ENCODE measurements around the gene FFAR2. TPM values are rescaled to one million over a fixed set of nuclear protein-coding genes. Genes with fewer than 3 reads are reported as not detected.

The FFAR2 gene
- total and polyA plus RNA-seq, 2 donors (not counting 3 experiments of a cell fraction or from before 2014, with no cell fraction given) = not detected

DNA sequence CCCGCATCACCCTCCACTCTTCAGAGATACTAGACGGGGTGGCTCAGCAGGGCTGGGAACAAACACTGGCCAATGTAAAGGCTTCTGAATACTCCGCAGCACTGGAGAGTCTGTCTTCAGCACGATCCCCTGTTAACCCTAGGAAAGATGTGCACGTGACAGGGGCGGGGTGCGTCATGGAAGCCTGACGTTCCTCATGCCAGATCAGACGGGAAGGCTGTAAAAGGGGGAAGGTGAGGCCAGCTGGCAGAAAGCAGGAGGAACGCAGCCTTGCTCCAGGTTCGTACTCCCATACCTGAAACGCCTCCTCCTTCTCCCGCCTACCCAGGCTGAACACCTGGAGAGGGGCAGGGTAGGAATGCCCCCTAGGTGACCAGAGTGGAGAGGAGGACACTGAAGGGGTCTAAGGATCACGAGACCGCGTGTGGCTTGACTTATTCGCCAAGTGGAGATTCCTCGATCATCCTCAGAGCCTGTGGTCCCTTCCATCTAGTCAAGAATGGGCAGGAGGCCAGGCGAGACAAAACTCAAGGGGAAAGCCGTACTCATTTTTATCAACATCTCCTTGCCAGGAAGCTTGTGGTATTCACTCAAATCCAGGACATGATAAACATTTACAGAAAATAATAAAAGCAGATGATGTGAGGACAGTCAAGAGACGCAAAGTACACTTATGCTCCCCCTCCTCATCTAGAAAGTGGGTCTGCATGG is 18.2 kb upstream of the FFAR2 start:
- H3K4me2 ChIP-seq (ENCODE audit: insufficient read depth, low read length) = no peak overlapping the region
- CTCF ChIA-PET = interaction anchor here (0.5 kb wide), 1 partner anchor 1671 kb away, joined by 3 read pairs; no protein-coding TSS in a partner anchor
- no peak overlapping the region for H2AFZ ChIP-seq (ENCODE audit: low read depth, low read length)
- H4K20me1 ChIP-seq (replicated peaks; ENCODE audit: control insufficient read depth, extremely low read depth, insufficient read depth, low read length) = no peaks in the 10 kb centered on the region
- no peak overlapping the region for H3K9ac ChIP-seq (replicated peaks; ENCODE audit: extremely low read depth, insufficient read depth, low read length)
- H3K9me3 ChIP-seq (replicated peaks; ENCODE audit: control insufficient read depth, insufficient read depth, low read length) = no peaks in the 10 kb centered on the region
- no peaks in the 10 kb centered on the region for H3K27me3 ChIP-seq (ENCODE audit: control insufficient read depth in 2 of 2, insufficient read depth in 2 of 2, low read length in 2 of 2)
- intact Hi-C loops (cut with micrococcal nuclease) = no loop called here
- H3K9me1 ChIP-seq (replicated peaks; ENCODE audit: control insufficient read depth, extremely low read depth, insufficient read depth, low read length) = no peaks in the 10 kb centered on the region
- no peaks in the 10 kb centered on the region for H3K36me3 ChIP-seq (ENCODE audit: control insufficient read depth in 2 of 2, extremely low read depth in 1 of 2, insufficient read depth in 2 of 2, low read length in 2 of 2)
- BruUV-seq (replicated peaks) = no TSS peak
- POLR2A ChIA-PET = no interaction called here
- H3K79me2 ChIP-seq (ENCODE audit: control insufficient read depth, insufficient read depth, low read length) = no peaks in the 10 kb centered on the region
- dilution Hi-C loops (cut with MboI; ENCODE audit: extremely low pct_ligation_motif_present, low sequenced_read_pairs) = no loop called here
- no peak overlapping the region for H3K4me3 ChIP-seq (replicated peaks in 1 of 3; ENCODE audit: insufficient read depth in 1 of 3, low read depth in 1 of 3, low read length in 3 of 3)
- FAIRE-seq = no peak
- H3K27ac ChIP-seq (ENCODE audit: insufficient read depth, low read depth, low read length) = no peak overlapping the region
- no peak for DNase-seq (ENCODE audit: low read depth, low spot score)
- TF ChIP-seq EZH2 (IDR thresholded peaks at IDR 0.05; ENCODE audit: borderline replicate concordance, low read depth, low read length, severe bottlenecking) = no peak
- no peak for TF ChIP-seq GATA2 (IDR thresholded peaks at IDR 0.05; ENCODE audit: insufficient read depth, insufficient read length, low read depth, low read length)
- no peak for TF ChIP-seq MYC (IDR thresholded peaks at IDR 0.05; ENCODE audit: low read depth, low read length)
- TF ChIP-seq JUN (IDR thresholded peaks at IDR 0.05; ENCODE audit: borderline replicate concordance, insufficient read depth, insufficient read length, low read depth) = no peak
- TF ChIP-seq, protein P1, sequence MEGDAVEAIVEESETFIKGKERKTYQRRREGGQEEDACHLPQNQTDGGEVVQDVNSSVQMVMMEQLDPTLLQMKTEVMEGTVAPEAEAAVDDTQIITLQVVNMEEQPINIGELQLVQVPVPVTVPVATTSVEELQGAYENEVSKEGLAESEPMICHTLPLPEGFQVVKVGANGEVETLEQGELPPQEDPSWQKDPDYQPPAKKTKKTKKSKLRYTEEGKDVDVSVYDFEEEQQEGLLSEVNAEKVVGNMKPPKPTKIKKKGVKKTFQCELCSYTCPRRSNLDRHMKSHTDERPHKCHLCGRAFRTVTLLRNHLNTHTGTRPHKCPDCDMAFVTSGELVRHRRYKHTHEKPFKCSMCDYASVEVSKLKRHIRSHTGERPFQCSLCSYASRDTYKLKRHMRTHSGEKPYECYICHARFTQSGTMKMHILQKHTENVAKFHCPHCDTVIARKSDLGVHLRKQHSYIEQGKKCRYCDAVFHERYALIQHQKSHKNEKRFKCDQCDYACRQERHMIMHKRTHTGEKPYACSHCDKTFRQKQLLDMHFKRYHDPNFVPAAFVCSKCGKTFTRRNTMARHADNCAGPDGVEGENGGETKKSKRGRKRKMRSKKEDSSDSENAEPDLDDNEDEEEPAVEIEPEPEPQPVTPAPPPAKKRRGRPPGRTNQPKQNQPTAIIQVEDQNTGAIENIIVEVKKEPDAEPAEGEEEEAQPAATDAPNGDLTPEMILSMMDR (IDR thresholded peaks at IDR 0.05; ENCODE audit: extremely low read depth in 1 of 2, insufficient read depth in 1 of 2, low read depth in 1 of 2, low read length in 2 of 2) = no peak
- TF ChIP-seq POLR2A (IDR thresholded peaks at IDR 0.05; ENCODE audit: low read depth, low read length) = no peak
- TF ChIP-seq, protein P2, sequence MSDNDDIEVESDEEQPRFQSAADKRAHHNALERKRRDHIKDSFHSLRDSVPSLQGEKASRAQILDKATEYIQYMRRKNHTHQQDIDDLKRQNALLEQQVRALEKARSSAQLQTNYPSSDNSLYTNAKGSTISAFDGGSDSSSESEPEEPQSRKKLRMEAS (IDR thresholded peaks at IDR 0.05; ENCODE audit: insufficient read depth, insufficient read length) = no peak
- no peak for TF ChIP-seq POLR2AphosphoS5 (IDR thresholded peaks at IDR 0.05; ENCODE audit: insufficient read depth, low read depth, low read length)
- no peak for TF ChIP-seq FOS (IDR thresholded peaks at IDR 0.05; ENCODE audit: borderline replicate concordance, insufficient read depth, low read length)
- H3K4me1 ChIP-seq (ENCODE audit: control insufficient read depth, extremely low read depth, insufficient read depth, low read length) = no peaks in the 10 kb centered on the region
